Measurements from ENCODE around the gene TMC8. TPM values are rescaled to one million over a fixed set of nuclear protein-coding genes. Genes with fewer than 3 reads are reported as not detected.
"Not testable (repeated sequence)": the region's sequence is repeated elsewhere in the genome, so short reads cannot be mapped to it uniquely, and the experiment has no call there.

TMC8 gene
- total RNA-seq, 1 donor from 2014 or later = 26.6 TPM

DNA sequence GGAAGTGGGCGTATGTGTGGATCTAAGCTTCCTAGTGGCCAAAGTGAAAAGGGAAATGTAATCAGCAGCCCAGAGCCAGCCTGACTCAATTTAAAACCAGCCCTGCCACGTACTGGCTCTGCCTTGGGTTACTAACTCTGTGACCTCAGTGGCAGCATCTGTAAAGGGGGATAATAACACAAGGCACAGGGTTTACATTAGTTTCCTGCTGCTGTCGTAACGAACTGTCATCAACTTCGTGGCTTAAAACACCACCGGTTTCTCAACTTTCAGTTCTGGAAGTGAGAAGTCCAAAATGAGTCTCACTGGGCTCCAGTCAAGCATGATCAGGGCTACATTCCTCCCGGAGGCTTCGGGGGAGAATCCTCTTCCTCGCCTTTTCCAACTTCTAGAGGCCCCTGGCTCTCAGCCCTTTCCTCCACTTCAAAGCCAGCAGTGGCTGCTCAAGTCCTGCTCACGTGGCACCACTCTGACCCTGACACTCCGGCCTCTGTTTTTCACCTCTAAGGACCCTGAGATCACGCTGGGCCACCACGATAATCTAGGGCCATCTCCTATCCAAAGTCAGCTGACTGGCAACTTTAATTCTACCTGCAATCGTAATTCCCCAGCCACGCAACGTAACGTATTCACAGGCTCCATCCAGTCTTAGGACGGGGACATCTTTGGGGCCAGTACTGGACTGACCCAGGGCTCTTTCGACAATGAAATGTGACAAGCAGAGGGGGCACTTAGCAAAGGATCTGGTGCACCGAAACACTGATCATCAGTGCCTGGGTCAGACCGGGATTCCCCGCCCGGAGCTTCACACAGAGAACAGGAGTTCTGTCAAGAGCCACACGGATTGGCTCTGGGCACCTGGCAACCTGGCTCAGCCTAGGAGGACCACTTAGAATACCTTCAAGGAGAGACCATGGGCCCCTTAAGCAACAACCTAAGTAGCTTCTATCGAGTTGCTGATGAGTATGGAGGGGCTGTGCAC lies 16.5 kb upstream of the TMC8 start:
- Histone ChIP-seq H3K9me3 (no peaks in the 10 kb centered on the region), H3K4me1 (peaks cover 6% of the 10 kb centered on the region), H3K4me3 (no peak overlapping the region), H3K36me3 (peaks cover 45% of the 10 kb centered on the region), H3K27me3 (no peaks in the 10 kb centered on the region), H3K27ac (no peak overlapping the region)
- DNase-seq (no peak), ATAC-seq (no peak)
- TF ChIP-seq, protein P1, sequence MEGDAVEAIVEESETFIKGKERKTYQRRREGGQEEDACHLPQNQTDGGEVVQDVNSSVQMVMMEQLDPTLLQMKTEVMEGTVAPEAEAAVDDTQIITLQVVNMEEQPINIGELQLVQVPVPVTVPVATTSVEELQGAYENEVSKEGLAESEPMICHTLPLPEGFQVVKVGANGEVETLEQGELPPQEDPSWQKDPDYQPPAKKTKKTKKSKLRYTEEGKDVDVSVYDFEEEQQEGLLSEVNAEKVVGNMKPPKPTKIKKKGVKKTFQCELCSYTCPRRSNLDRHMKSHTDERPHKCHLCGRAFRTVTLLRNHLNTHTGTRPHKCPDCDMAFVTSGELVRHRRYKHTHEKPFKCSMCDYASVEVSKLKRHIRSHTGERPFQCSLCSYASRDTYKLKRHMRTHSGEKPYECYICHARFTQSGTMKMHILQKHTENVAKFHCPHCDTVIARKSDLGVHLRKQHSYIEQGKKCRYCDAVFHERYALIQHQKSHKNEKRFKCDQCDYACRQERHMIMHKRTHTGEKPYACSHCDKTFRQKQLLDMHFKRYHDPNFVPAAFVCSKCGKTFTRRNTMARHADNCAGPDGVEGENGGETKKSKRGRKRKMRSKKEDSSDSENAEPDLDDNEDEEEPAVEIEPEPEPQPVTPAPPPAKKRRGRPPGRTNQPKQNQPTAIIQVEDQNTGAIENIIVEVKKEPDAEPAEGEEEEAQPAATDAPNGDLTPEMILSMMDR (IDR thresholded peaks at IDR 0.05) = no peak
- intact Hi-C loops (cut with DNase I) = loop anchor here (10.0 kb wide), 1 partner anchor 61 kb away; no protein-coding TSS in a partner anchor

DNA sequence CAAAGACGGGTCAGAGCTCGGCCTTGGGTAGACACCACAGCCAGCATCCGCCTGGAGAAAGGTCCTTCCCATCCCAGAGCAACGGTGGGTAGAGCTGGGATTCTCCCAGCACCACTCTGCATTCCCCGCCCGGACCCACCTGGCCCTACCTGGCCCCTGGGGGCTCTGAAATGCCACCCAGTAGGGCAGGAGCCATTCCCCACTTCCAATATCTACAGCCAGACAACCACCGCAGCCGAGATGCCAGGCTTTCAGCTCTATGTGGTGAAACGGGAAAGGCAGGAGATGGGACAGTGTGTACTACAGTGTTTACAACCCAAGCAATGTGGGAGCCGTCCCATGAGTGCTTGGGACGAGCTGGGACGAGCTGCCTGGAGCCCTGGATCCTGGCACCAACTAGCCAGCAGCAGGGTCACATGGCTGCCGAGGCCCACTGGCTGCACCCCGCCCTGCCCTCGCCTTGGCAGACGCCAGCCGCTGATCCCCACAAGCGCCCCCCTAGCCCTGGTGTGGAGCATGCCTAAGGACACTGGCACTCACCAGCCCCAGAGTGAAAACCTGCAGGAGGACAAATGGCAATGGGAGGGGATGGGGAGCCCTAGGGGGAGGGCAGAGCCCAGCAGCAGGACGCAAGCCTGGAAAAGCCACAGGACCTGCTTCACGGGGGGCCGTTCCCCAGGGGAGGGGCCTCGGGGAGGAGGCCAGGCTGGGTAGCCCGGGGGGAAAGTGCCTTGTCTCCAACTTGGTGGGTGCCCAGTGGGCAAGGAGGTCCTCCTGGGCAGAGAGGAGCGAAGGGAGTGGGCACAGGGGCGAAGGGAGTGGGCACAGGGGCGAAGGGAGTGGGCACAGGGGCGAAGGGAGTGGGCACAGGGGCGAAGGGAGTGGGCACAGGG lies 15.5 kb upstream of the TMC8 start:
- Histone ChIP-seq H3K4me1 (peaks cover 6% of the 10 kb centered on the region), H3K4me3 (no peak overlapping the region), H3K27me3 (no peaks in the 10 kb centered on the region), H3K36me3 (peaks cover 45% of the 10 kb centered on the region), H3K27ac (no peak overlapping the region), H3K9me3 (no peaks in the 10 kb centered on the region)
- no peak for DNase-seq
- TF ChIP-seq, protein P1 (IDR thresholded peaks at IDR 0.05) = no peak
- no peak for ATAC-seq
- intact Hi-C loops (cut with DNase I) = loop anchor here (10.0 kb wide), 1 partner anchor 60 kb away; no protein-coding TSS in a partner anchor

DNA sequence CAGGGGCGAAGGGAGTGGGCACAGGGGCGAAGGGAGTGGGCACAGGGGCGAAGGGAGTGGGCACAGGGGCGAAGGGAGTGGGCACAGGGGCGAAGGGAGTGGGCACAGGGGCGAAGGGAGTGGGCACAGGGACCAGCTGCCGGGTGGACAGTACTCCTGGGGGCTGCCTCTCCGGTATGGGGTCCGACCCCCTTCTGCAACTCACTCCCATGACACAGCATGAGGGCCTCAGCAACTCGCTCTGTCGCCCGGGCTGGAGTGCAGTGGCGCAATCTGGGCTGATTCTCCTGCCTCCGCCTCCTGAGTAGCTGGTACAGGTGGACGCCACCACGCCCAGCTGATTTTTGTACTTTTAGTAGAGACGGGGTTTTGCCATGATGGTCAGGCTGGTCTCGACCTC lies 14.8 kb upstream of the TMC8 start:
- not testable (repeated sequence) for ATAC-seq, H3K27me3 ChIP-seq, H3K4me3 ChIP-seq, H3K4me1 ChIP-seq, H3K9me3 ChIP-seq, DNase-seq, H3K27ac ChIP-seq
- peaks cover 45% of the 10 kb centered on the region for H3K36me3 ChIP-seq
- intact Hi-C loops (cut with DNase I) = loop anchor here (10.0 kb wide), 1 partner anchor 59 kb away; no protein-coding TSS in a partner anchor

DNA sequence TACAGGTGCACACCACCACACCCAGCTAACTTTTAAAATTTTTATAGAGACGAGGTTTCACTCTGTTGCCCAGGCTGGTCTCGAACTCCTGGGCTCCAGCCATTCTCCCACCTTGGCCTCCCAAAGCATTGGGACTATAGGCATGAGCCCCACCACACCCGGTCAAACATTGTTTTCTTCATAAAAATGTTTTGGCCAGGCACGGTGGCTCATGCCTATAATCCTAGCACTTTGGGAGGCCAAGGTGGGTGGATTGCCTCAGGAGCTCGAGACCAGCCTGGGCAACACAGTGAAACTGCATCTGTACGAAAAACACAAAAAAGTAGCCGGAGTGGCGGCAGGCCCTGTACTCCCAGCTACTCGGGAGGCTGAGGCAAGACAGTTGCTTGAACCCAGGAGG lies 14.2 kb upstream of the TMC8 start:
- H3K27ac ChIP-seq = no peak overlapping the region
- intact Hi-C loops (cut with DNase I) = loop anchor here (10.0 kb wide), 1 partner anchor 58 kb away; no protein-coding TSS in a partner anchor
- H3K9me3 ChIP-seq = no peaks in the 10 kb centered on the region
- DNase-seq (no peak), ATAC-seq (no peak)
- peaks cover 6% of the 10 kb centered on the region for H3K4me1 ChIP-seq
- H3K36me3 ChIP-seq = peaks cover 42% of the 10 kb centered on the region
- H3K4me3 ChIP-seq = no peak overlapping the region
- H3K27me3 ChIP-seq = no peaks in the 10 kb centered on the region
- TF ChIP-seq, protein P1 (IDR thresholded peaks at IDR 0.05) = no peak

DNA sequence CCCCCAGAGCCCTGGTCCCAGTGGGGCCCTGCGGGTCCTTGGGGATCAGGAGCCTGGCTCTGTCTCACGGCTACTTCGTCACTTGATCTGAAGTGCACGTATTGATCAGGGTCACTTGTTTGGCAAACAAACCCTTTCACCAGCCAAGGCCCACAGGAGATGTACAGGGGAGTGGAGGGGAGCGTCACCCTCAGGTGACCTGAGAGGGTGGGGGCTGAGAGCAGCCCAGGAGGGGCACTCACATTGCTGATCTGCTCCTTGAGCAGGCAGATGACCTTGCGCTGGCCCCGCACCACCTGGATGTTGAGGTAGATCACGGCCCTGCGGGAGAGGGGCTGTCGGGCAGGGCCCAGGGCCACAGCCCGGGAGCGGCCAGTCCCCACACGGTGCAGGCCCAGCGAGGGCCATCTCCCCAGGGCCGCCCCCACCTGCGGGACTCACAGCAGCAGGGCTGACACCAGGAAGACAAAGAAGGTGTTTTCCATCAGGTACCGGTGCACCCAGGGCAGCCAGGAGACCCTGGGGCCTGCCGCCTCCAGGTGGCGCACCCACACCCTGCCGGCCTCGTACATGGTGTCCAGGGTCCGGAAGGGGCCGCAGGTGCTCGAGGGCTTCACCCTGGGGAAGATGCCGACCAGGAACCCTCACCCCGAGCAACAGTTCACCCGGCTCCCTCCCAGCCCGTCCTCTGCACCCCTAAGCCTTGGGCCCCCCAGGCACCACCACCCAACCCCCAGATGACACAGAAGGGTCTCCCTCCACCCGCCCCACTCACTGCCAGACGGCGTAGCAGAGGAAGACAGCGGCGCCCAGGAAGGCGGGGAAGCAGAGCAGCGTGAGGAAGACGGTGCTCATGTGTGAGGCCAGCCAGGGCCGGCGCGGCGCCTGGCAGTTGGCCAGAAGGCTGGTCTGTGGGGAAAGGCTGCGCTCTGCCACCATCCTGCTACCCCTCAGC lies 13.3 kb upstream of the TMC8 start:
- ATAC-seq (peak; percentile 36), DNase-seq (peak; percentile 73)
- Histone ChIP-seq H3K9me3 (no peaks in the 10 kb centered on the region), H3K4me3 (no peak overlapping the region), H3K36me3 (peaks cover 42% of the 10 kb centered on the region), H3K27ac (no peak overlapping the region), H3K4me1 (peaks cover 6% of the 10 kb centered on the region), H3K27me3 (no peaks in the 10 kb centered on the region)
- TF ChIP-seq, protein P1 (IDR thresholded peaks at IDR 0.05) = peak; percentile 30
- intact Hi-C loops (cut with DNase I) = loop anchor here (10.0 kb wide), 1 partner anchor 57 kb away; no protein-coding TSS in a partner anchor
